Activated naive CD4-positive, alpha-beta T cell (primary cell): ENCODE measurements around the gene DDR2.

ENCODE experiments used
- DNase-seq, 4 experiments: peaks; one replicate each; lab custom pipeline; 2025; lab: John Stamatoyannopoulos, UW

Gene DDR2

GRCh38 chr1:162629651-162630050 is 2.6 kb upstream of the DDR2 start:
- DNase-seq = no peak

- DNase-seq = no peak
These were observed 595 bp upstream of the DDR2 start for GRCh38 chr1:162631546-162632191.

GRCh38 chr1:162632698-162633080 is 425 bp downstream of the DDR2 start:
- no peak for DNase-seq

- no peak for DNase-seq
These were observed 958 bp downstream of the DDR2 start for GRCh38 chr1:162633081-162633762.

GRCh38 chr1:162635418-162635817 is 3.2 kb downstream of the DDR2 start:
- DNase-seq = no peak

DNA sequence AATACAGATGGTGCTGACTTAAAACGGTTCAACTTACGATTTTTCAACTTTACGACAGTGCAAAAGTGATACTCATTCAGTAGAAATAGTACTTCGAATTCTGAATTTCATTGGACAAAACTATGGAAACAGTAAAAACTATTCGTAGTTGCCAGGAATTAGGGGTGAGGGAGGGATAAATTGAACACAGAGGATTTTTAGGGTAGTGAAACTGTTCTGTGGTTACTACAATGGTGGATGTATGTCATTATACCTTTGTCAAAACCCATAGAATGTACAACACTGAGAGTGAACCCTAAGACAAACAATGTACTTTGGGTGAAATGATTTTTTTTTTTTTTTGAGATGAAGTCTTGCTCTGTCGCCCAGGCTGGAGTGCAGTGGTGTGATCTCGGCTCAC is 7.5 kb downstream of the DDR2 start:
- no peak for DNase-seq

- no peak for DNase-seq
These were observed 8.8 kb downstream of the DDR2 start for GRCh38 chr1:162641114-162641513.

DNA sequence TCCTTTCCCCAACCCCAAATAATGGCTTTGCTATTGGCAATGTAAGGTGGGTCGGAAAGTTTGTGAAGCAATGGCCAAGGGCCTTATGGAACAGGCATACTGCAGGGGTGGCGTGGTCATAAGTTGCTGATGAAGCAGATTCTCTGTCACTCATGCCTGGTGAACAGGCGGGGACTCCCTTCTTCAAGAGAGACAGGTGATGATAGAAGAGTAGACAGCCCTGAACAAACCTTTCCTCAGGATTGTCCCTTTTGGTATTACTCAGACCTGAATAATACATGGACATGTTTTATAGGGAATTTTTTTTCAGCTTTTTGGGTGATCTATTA is 12.7 kb downstream of the DDR2 start:
- DNase-seq = no peak

GRCh38 chr1:162645666-162646065 is 13.4 kb downstream of the DDR2 start:
- no peak for DNase-seq

DNA sequence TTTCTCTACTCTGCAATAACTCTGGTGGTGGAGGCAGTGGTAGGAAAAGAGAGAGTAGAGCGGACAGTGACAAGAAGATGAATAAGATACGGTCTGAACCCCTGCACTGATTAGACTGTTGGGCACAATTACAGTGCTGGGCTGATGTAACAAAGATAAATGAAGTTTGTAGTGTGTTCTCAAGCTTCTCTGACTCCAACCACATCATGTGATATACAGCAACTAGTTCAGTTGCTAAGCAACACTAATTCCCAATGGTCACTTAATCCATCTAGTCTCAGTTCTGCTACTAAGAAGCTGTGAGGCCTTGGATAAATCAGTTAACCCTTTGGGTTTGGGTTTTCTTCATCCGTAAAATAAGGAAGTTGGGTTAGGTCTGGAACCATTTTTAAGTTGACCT is 17.3 kb downstream of the DDR2 start:
- DNase-seq = no peak

DNA sequence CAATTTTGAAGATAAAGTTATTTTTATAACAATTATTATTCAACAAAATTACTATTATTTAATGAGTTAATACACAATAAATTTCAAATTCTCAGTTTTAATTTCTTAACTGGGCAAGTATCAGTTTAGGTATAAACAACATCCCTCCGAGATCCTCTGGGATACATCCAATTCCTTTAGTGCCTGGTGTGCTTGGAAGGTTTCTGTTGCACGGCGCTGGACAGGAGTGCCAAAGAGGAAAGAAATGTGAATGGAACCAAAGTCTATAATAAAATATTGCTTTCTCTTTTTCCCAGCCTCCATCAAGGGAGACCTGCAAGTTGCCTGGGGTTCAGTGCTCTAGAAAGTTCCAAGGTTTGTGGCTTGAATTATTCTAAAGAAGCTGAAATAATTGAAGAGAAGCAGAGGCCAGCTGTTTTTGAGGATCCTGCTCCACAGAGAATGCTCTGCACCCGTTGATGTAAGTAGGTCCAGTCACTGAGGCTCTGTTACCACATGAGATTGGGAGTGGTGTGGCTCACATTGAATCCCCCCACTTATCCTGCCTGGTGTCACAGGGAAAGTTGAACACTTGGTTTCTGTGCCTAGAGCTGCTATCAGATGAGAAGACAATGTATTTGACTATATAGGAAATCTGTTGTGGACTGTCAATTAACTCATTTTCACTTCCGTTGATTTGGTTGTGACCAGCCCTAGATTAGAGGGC is 22.8 kb downstream of the DDR2 start:
- DNase-seq = no peak

GRCh38 chr1:162656266-162656665 is 24.0 kb downstream of the DDR2 start:
- no peak for DNase-seq

DNA sequence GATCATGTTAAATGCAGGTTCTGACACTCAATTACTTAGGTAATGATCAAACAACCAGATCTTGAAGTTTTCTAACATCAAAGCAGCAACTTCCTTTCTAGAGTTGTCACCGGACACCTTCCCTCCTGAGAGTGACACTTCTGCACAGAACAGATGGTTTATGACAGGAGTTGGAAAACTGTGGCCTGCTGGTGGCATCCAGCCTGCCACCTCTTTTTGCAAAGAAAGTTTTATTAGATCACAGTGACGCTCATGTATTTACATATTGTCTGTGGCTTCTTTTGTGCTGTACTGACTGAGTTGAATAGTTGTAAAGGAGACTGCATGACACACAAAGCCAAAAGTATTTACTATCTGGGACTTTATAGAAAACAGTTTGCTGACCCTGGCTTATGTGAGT is 28.3 kb downstream of the DDR2 start:
- DNase-seq = no peak

- DNase-seq = no peak
These were observed 29.1 kb downstream of the DDR2 start for GRCh38 chr1:162661336-162661735.

- no peak for DNase-seq
These were observed 29.7 kb downstream of the DDR2 start for GRCh38 chr1:162662013-162662412.

DNA sequence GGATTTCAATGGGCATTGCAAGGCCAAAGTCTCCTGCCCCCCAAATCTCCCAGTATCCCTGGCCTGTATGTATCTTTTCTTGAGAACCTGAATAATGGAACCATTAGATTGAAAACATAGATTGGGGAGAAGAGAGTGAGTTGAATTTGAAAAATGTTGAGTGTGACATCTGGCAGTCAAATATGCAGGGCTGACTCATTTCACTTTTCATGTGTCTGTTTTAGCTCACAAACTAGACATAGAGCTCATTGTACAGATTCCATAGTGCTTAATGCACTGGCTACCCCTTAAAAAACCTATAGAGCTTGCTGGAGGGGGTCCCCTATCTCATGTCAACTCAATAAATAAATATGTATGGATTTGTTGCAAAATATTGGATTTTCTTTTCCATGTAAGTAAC is 30.8 kb downstream of the DDR2 start:
- no peak for DNase-seq

DNA sequence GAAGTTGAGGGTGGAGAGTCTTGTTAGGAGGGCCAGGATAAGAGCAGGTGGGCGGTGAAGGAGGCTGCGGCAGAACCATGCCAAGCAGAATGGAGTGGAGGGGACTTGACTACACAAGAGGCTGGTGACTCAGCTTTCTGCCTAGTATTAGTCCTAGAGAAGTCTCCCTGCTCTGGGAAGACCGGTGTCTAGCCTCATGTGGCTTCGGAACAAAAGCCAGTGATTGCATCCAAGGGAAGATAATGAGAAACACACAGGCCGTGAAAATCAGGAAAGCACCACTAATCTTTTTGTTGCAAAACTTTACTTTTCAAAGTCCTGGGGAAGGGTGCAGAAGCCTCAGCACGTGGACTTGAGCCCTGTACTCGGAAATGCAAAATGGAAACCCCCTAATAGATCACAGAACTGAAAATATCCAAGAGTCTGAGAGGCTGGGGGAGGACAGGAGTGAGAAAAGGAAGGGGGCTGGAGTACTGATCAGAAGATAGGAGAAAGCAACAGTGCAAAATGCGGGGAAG is 31.4 kb downstream of the DDR2 start:
- no peak for DNase-seq

DNA sequence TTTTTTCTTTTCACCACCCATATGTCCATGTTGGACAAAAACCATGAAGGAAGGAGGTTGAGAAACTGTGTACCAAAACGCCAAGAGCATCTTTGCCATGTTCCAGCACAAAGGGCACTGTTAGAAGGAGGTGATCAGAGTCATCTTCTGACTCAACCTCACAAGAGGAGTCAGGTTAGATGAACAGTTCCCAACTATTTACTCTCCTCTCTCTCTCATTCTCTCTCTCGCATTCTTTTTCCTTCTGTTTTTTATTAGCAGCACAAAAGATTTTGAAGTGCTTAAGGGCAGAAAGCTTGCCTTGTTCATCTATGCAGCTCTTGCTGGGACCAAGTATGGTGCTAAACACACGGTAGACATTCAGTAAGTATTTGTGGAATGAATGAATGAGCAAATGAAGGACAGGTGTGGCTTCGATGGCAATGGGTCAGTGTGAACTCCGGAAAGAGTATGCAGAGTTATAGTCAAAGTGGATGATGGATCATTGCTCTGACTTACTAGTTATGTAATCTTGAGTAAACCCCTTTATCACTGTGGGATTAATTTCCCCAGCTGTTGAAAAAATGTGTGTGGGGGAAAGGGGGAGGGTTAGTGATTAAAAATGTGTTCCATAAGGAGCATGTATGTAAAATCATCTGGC is 33.9 kb downstream of the DDR2 start:
- no peak for DNase-seq

- DNase-seq = no peak
These were observed 35.3 kb downstream of the DDR2 start for GRCh38 chr1:162667381-162668080.

DNA sequence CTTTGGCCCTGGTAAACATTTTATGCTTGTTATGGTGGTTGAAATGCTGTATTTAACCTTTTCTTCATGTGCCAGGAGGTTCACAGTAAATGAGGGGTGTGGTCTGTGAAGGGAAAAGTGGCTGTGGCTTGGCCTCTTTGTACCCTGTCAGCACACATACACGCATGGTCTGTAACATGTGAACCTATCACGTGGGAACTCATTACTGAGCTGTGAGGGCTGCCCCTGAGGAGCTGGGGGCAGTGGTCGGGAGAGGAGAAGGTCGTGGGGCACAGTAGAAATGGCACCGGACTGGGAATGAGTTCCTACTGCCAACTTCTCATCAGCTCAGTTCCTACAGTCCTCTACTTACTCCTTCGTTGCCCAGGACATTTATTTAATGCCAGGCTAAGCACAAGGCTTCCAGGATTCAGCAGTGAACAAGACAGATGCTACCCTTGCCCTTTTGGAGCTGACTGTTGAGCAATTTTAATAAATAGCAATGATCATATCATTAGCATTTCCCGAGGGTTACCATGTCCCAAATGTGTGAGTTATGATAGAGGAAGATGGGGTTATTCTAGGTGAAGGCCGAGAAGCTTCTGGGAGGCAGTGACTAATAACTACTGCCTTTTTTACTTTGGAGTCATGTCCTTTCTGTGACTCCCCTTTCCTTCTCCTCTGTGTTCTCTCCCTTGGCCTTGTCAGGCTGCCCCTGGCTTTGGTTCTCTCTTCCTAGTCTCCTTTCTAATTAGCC is 38.8 kb downstream of the DDR2 start:
- no peak for DNase-seq

DNA sequence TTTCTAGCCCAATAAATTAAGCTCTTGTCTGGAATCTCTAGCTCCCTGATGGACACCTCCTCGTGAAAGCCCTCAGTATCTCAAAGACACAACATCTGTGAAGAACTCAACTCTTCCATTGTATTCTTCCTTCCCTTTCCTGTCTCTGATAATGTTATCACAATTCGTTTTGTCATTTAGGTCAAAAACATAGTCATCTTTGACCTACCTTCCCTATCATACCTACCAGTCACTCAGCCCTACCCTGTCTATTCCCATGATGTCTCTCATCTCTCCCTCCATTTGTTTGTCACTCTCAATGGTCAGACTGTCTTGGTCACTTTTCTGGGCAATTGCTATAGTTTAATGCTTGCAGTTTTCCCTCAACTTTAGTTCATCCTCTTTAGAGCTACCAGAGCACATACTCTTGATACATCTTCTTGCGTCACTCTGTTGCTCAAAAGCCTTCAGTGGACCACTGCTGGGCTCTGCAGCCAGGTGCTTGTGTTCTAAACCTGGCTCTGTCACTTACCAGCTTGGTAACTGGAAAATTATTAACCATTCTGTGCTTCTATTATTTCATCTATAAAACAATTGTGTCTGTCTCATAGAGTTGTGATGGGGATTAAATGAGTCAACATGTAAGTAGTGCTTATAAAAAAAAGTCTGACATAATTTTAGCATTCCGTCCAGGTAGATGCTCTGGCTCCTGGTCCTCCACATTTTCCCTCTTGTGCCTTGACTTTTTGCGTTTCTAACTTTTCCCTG is 39.6 kb downstream of the DDR2 start:
- DNase-seq = no peak
